ENCODE results near the gene ZSWIM7.

The ZSWIM7 gene

GRCh38 chr17:16026895-16027294, 27.4 kb upstream of the ZSWIM7 start:
- H3K4me3 ChIP-seq (ENCODE audit: low read length): no peak overlapping the region
- no peaks in the 10 kb centered on the region for H3K27me3 ChIP-seq (ENCODE audit: control insufficient read depth, low read length)
- no peak for TF ChIP-seq CTCF (IDR thresholded peaks at IDR 0.05; ENCODE audit: low read depth, low read length, poor library complexity, severe bottlenecking)
- TF ChIP-seq EZH2phosphoT487 (IDR thresholded peaks at IDR 0.05; ENCODE audit: borderline replicate concordance, low read length): no peak
- no peaks in the 10 kb centered on the region for H3K9me3 ChIP-seq (ENCODE audit: control insufficient read depth, insufficient read depth, low read length)
- peaks cover 11% of the 10 kb centered on the region for H3F3A ChIP-seq (ENCODE audit: control insufficient read depth, insufficient read depth)
- no peaks in the 10 kb centered on the region for H3K9me2 ChIP-seq (replicated peaks; ENCODE audit: control insufficient read depth, low read length)
- peaks cover 5% of the 10 kb centered on the region; the same call in 1 of the 2 replicates for H4K20me1 ChIP-seq (ENCODE audit: control insufficient read depth, insufficient read depth, low read depth, low read length)
- peaks cover 25% of the 10 kb centered on the region for H3K79me2 ChIP-seq (ENCODE audit: control insufficient read depth, low read length)
- H3K4me1 ChIP-seq (ENCODE audit: control insufficient read depth, low read length): no peaks in the 10 kb centered on the region
- no peak overlapping the region for H3K27ac ChIP-seq (ENCODE audit: low read depth, low read length)
- H3K4me2 ChIP-seq (ENCODE audit: low read length): no peak overlapping the region
- H3K36me3 ChIP-seq (ENCODE audit: control insufficient read depth, low read length): peaks cover 93% of the 10 kb centered on the region

DNA sequence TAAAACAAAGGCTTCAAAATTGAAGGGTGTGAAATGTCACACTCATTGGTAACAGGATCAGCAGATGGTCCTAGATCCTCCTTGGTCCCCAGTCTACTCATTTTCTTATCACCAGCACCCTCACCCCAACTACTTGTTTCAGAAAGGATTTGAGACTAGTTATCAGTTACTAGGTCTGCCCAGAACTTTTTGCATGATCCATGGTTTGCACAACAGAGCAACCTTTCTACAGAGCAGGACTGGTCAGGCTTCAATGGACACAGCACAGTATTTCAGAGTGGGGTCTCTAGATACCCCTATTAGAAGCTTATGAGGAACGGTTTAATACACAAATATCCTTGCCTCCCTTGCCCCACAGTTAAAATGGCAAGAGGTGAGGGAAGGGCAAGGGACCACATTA, 25.7 kb upstream of the ZSWIM7 start:
- Histone ChIP-seq H3K27ac (ENCODE audit: low read depth, low read length) (no peak overlapping the region), H3F3A (ENCODE audit: control insufficient read depth, insufficient read depth) (peaks cover 11% of the 10 kb centered on the region), H4K20me1 (ENCODE audit: control insufficient read depth, insufficient read depth, low read depth, low read length) (peaks cover 5% of the 10 kb centered on the region; the same call in 1 of the 2 replicates), H3K4me1 (ENCODE audit: control insufficient read depth, low read length) (no peaks in the 10 kb centered on the region), H3K4me2 (ENCODE audit: low read length) (no peak overlapping the region), H3K36me3 (ENCODE audit: control insufficient read depth, low read length) (peaks cover 89% of the 10 kb centered on the region), H3K9me2 (replicated peaks; ENCODE audit: control insufficient read depth, low read length) (no peaks in the 10 kb centered on the region), H3K79me2 (ENCODE audit: control insufficient read depth, low read length) (peaks cover 38% of the 10 kb centered on the region), H3K4me3 (ENCODE audit: low read length) (no peak overlapping the region), H3K9me3 (ENCODE audit: control insufficient read depth, insufficient read depth, low read length) (no peaks in the 10 kb centered on the region), H3K27me3 (ENCODE audit: control insufficient read depth, low read length) (no peaks in the 10 kb centered on the region)
- TF ChIP-seq CTCF (IDR thresholded peaks at IDR 0.05; ENCODE audit: low read depth, low read length, poor library complexity, severe bottlenecking) (no peak), EZH2phosphoT487 (IDR thresholded peaks at IDR 0.05; ENCODE audit: borderline replicate concordance, low read length) (no peak)

DNA sequence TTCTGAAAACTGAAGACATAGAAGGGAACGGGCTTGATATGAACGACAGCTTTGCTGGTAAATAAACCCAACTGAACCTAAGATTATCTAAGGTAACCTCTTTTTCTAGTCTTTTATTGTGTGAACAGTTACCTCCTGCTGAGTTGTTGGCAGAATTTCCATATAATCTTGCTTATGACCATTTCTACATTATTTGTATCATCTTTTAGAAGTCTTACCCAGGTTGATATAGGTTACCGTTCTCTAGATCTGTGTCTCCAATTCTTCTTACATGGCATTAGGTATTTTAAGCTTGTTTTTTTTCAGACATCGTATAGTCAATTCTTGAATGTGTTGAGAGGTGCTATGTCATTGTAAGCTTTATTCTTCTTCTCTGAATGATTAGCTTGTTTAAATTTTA, 24.4 kb upstream of the ZSWIM7 start:
- H3K4me2 ChIP-seq (ENCODE audit: low read length): no peak overlapping the region
- H3K9me3 ChIP-seq (ENCODE audit: control insufficient read depth, insufficient read depth, low read length): no peaks in the 10 kb centered on the region
- no peak overlapping the region for H3K4me3 ChIP-seq (ENCODE audit: low read length)
- no peaks in the 10 kb centered on the region for H3K27me3 ChIP-seq (ENCODE audit: control insufficient read depth, low read length)
- no peaks in the 10 kb centered on the region for H3K9me2 ChIP-seq (replicated peaks; ENCODE audit: control insufficient read depth, low read length)
- peaks cover 51% of the 10 kb centered on the region for H3K79me2 ChIP-seq (ENCODE audit: control insufficient read depth, low read length)
- TF ChIP-seq CTCF (IDR thresholded peaks at IDR 0.05; ENCODE audit: low read depth, low read length, poor library complexity, severe bottlenecking) (no peak), EZH2phosphoT487 (IDR thresholded peaks at IDR 0.05; ENCODE audit: borderline replicate concordance, low read length) (no peak)
- H3K36me3 ChIP-seq (ENCODE audit: control insufficient read depth, low read length): peaks cover 91% of the 10 kb centered on the region
- H4K20me1 ChIP-seq (ENCODE audit: control insufficient read depth, insufficient read depth, low read depth, low read length): peaks cover 5% of the 10 kb centered on the region; the same call in 1 of the 2 replicates
- H3F3A ChIP-seq (ENCODE audit: control insufficient read depth, insufficient read depth): peaks cover 6% of the 10 kb centered on the region
- no peaks in the 10 kb centered on the region for H3K4me1 ChIP-seq (ENCODE audit: control insufficient read depth, low read length)
- no peak overlapping the region for H3K27ac ChIP-seq (ENCODE audit: low read depth, low read length)

Data from DOHH2 (cell line).